Measurements from ENCODE around the gene SFT2D3. TPM values are rescaled to one million over a fixed set of nuclear protein-coding genes. Genes with fewer than 3 reads are reported as not detected.

The SFT2D3 gene
- total and polyA plus RNA-seq, 9 of the 15 experiments (the other 6 are each of a cell fraction or from before 2014, with no cell fraction given), result 7.5 to 9.9 (median 8.9) TPM; not detected in 2

GRCh38 chr2:127678531-127678930 is 22.8 kb upstream of the SFT2D3 start:
- no peaks in the 10 kb centered on the region for H3K9me3 ChIP-seq (replicated peaks; ENCODE audit: control insufficient read depth, insufficient read depth, low read depth, low read length)
- no peak overlapping the region for H3K9ac ChIP-seq (ENCODE audit: insufficient read depth in 1 of 2, low read depth in 2 of 2, low read length in 2 of 2)
- H3K36me3 ChIP-seq (ENCODE audit: control insufficient read depth, insufficient read depth, low read length), result no peaks in the 10 kb centered on the region
- H3K27me3 ChIP-seq (ENCODE audit: control insufficient read depth in 2 of 2, insufficient read depth in 2 of 2, low read length in 2 of 2), result peaks cover 48 to 72% of the 10 kb centered on the region in 2 experiments
- no peak for TF ChIP-seq NONO (IDR thresholded peaks at IDR 0.05; ENCODE audit: low read depth in 2 of 2, low read length in 1 of 2)
- H3K4me2 ChIP-seq (ENCODE audit: insufficient read depth, low read length), result no peak overlapping the region
- DNase-seq (ENCODE audit: extremely low read depth in 1 of 4, low spot score in 3 of 4), result peak in 1 of 4 experiments; percentile 6
- ATAC-seq, result no peak
- under 1% methylated on average over 10 of the region's 10 CpGs for WGBS (ENCODE audit: insufficient coverage, low coverage, missing lambda C conversion rate)
- H3K4me1 ChIP-seq (replicated peaks in 1 of 2; ENCODE audit: control insufficient read depth in 2 of 2, insufficient read depth in 2 of 2, low read length in 2 of 2), result peaks cover 0 to 19% of the 10 kb centered on the region in 2 experiments; a peak in 2 of 5 replicates
- intact Hi-C loops (cut with micrococcal nuclease), result no loop called here
- no peak overlapping the region for H2AFZ ChIP-seq (ENCODE audit: low read depth, low read length)
- H3K27ac ChIP-seq (ENCODE audit: extremely low read depth, low read depth, low read length), result no peak overlapping the region
- in situ Hi-C loops (cut with MboI), result no loop called here
- peaks cover 6% of the 10 kb centered on the region; the same call in 1 of the 2 replicates for H4K20me1 ChIP-seq (replicated peaks; ENCODE audit: control insufficient read depth, insufficient read depth, low read length)
- no TSS peak for BruUV-seq (replicated peaks)
- no peaks in the 10 kb centered on the region for H3K9me1 ChIP-seq (ENCODE audit: control insufficient read depth, insufficient read depth, low read length)
- ChIA-PET POLR2A (no interaction called here), CTCF (ENCODE audit: low intra/inter-chr PET ratio) (no interaction called here)
- FAIRE-seq, result no peak
- H3K4me3 ChIP-seq, result no peak overlapping the region
- H3K79me2 ChIP-seq (ENCODE audit: control insufficient read depth, insufficient read depth, low read length), result no peaks in the 10 kb centered on the region

GRCh38 chr2:127678991-127679390 is 22.3 kb upstream of the SFT2D3 start:
- H3K4me1 ChIP-seq (replicated peaks in 1 of 2; ENCODE audit: control insufficient read depth in 2 of 2, insufficient read depth in 2 of 2, low read length in 2 of 2), result peaks cover 0 to 22% of the 10 kb centered on the region in 2 experiments; a peak in 3 of 5 replicates
- no peak overlapping the region for H2AFZ ChIP-seq (ENCODE audit: low read depth, low read length)
- ChIA-PET CTCF (ENCODE audit: low intra/inter-chr PET ratio) (no interaction called here), POLR2A (no interaction called here)
- H3K27ac ChIP-seq (ENCODE audit: extremely low read depth, low read depth, low read length), result no peak overlapping the region
- H3K4me2 ChIP-seq (ENCODE audit: insufficient read depth, low read length), result no peak overlapping the region
- intact Hi-C loops (cut with micrococcal nuclease), result no loop called here
- peaks cover 6% of the 10 kb centered on the region; the same call in 1 of the 2 replicates for H4K20me1 ChIP-seq (replicated peaks; ENCODE audit: control insufficient read depth, insufficient read depth, low read length)
- H3K27me3 ChIP-seq (ENCODE audit: control insufficient read depth in 2 of 2, insufficient read depth in 2 of 2, low read length in 2 of 2), result peaks cover 46 to 70% of the 10 kb centered on the region in 2 experiments
- no peaks in the 10 kb centered on the region for H3K9me3 ChIP-seq (replicated peaks; ENCODE audit: control insufficient read depth, insufficient read depth, low read depth, low read length)
- no peak for DNase-seq (ENCODE audit: extremely low read depth in 1 of 4, low spot score in 3 of 4)
- H3K79me2 ChIP-seq (ENCODE audit: control insufficient read depth, insufficient read depth, low read length), result no peaks in the 10 kb centered on the region
- H3K9me1 ChIP-seq (ENCODE audit: control insufficient read depth, insufficient read depth, low read length), result no peaks in the 10 kb centered on the region
- H3K9ac ChIP-seq (ENCODE audit: insufficient read depth in 1 of 2, low read depth in 2 of 2, low read length in 2 of 2), result no peak overlapping the region
- H3K36me3 ChIP-seq (ENCODE audit: control insufficient read depth, insufficient read depth, low read length), result no peaks in the 10 kb centered on the region
- no peak for FAIRE-seq
- BruUV-seq (replicated peaks), result no TSS peak
- in situ Hi-C loops (cut with MboI), result no loop called here
- 0% methylated on average over 5 of the region's 6 CpGs for WGBS (ENCODE audit: insufficient coverage, low coverage, missing lambda C conversion rate)
- no peak overlapping the region for H3K4me3 ChIP-seq
- ATAC-seq, result no peak
- TF ChIP-seq E2F5 (CRISPR knock-in tag; IDR thresholded peaks at IDR 0.05) (no peak), GABPB2 (CRISPR knock-in tag; conservative IDR thresholded peaks at IDR 0.05) (no peak), THAP7 (CRISPR knock-in tag; IDR thresholded peaks at IDR 0.05) (no peak), NR1H2 (CRISPR knock-in tag; IDR thresholded peaks at IDR 0.05) (no peak), RAD51 (IDR thresholded peaks at IDR 0.05; ENCODE audit: borderline replicate concordance, low read depth) (no peak), RBM14 (IDR thresholded peaks at IDR 0.05; ENCODE audit: borderline replicate concordance, insufficient read depth, low read depth, low read length) (no peak), MCM3 (IDR thresholded peaks at IDR 0.05) (no peak), RBM22 (IDR thresholded peaks at IDR 0.05; ENCODE audit: low read depth, low read length, poor library complexity, severe bottlenecking) (no peak), ZNF23 (CRISPR knock-in tag; IDR thresholded peaks at IDR 0.05) (no peak), ZNF696 (CRISPR knock-in tag; conservative IDR thresholded peaks at IDR 0.05) (no peak), ZNF384 (IDR thresholded peaks at IDR 0.05; ENCODE audit: low read depth, low read length) (no peak), E2F4 (CRISPR knock-in tag; IDR thresholded peaks at IDR 0.05; ENCODE audit: low read depth) (no peak), XRCC3 (IDR thresholded peaks at IDR 0.05) (no peak)

Data from K562 (cell line).